Measurements from ENCODE around the gene HSPBP1. TPM values are rescaled to one million over a fixed set of nuclear protein-coding genes. Genes with fewer than 3 reads are reported as not detected.

Gene HSPBP1
- total RNA-seq, 1 donor from 2014 or later: 30.0 TPM

- intact Hi-C loops (cut with micrococcal nuclease): loop anchor here (2.0 to 10.0 kb wide), 3 partner anchors 376 to 1122 kb away; partner anchors contain the start of genes CNOT3 and LENG9
These were observed 23.1 kb downstream of the HSPBP1 start for GRCh38 chr19:55256562-55257460.

- intact Hi-C loops (cut with micrococcal nuclease): loop anchor here (2.0 to 10.0 kb wide), 3 partner anchors 375 to 1121 kb away; partner anchors contain the start of genes CNOT3 and LENG9
These were observed 24.1 kb downstream of the HSPBP1 start for GRCh38 chr19:55255618-55256423.

GRCh38 chr19:55254625-55254977, 25.3 kb downstream of the HSPBP1 start:
- intact Hi-C loops (cut with micrococcal nuclease): loop anchor here (1.0 to 10.0 kb wide), 4 partner anchors 26 to 1120 kb away; partner anchors contain the start of genes CNOT3, HSPBP1, KMT5C and RPL28

GRCh38 chr19:55253842-55254624, 25.9 kb downstream of the HSPBP1 start:
- intact Hi-C loops (cut with micrococcal nuclease): loop anchor here (1.0 to 10.0 kb wide), 4 partner anchors 26 to 1119 kb away; partner anchors contain the start of genes CNOT3, HSPBP1, KMT5C and RPL28

- intact Hi-C loops (cut with micrococcal nuclease): loop anchor here (10.0 kb wide), 1 partner anchor 1118 kb away; the partner anchor contains the start of gene CNOT3
These were observed 26.9 kb downstream of the HSPBP1 start for GRCh38 chr19:55252760-55253663.

- intact Hi-C loops (cut with micrococcal nuclease): loop anchor here (10.0 kb wide), 1 partner anchor 1117 kb away; the partner anchor contains the start of gene CNOT3
These were observed 28.4 kb downstream of the HSPBP1 start for GRCh38 chr19:55251341-55252081.

- intact Hi-C loops (cut with micrococcal nuclease): loop anchor here (10.0 kb wide), 1 partner anchor 1116 kb away; the partner anchor contains the start of gene CNOT3
These were observed 29.5 kb downstream of the HSPBP1 start for GRCh38 chr19:55250262-55251036.

- intact Hi-C loops (cut with micrococcal nuclease): loop anchor here (10.0 kb wide), 1 partner anchor 1115 kb away; the partner anchor contains the start of gene CNOT3
These were observed 30.1 kb downstream of the HSPBP1 start for GRCh38 chr19:55249841-55250240.

- intact Hi-C loops (cut with micrococcal nuclease): no loop called here
These were observed 31.2 kb downstream of the HSPBP1 start for GRCh38 chr19:55248704-55249103.

- intact Hi-C loops (cut with micrococcal nuclease): no loop called here
These were observed 31.7 kb downstream of the HSPBP1 start for GRCh38 chr19:55248166-55248675.

GRCh38 chr19:55247621-55248099, 32.2 kb downstream of the HSPBP1 start:
- intact Hi-C loops (cut with micrococcal nuclease): no loop called here

GRCh38 chr19:55246462-55247451, 33.2 kb downstream of the HSPBP1 start:
- intact Hi-C loops (cut with micrococcal nuclease): no loop called here

- intact Hi-C loops (cut with micrococcal nuclease): no loop called here
These were observed 34.5 kb downstream of the HSPBP1 start for GRCh38 chr19:55245236-55245904.

- intact Hi-C loops (cut with micrococcal nuclease): no loop called here
These were observed 35.8 kb downstream of the HSPBP1 start for GRCh38 chr19:55244004-55244680.

- intact Hi-C loops (cut with micrococcal nuclease): no loop called here
These were observed 37.4 kb downstream of the HSPBP1 start for GRCh38 chr19:55242517-55242916.

Measured in T-helper 1 cell treated with Interleukin-12 subunit alpha and Interleukin-12 subunit beta and Interleukin-4 antibody, amounts not matched to agents 30 ng/mL and 1 ng/mL, for 36 hours (primary cell).